IPS-20b (cell line): ENCODE measurements around the gene MAP4K4.
"Not testable (repeated sequence)": the region's sequence is repeated elsewhere in the genome, so short reads cannot be mapped to it uniquely, and the experiment has no call there.

Experiments used
- H3K27ac ChIP-seq: one replicate; pipeline ENCODE4 v1.5.1; 2013; ENCODE audit warnings: low read length
- H3K27me3 ChIP-seq: 2 replicates; pipeline ENCODE4 v1.6.1; 2013; ENCODE audit warnings: mild to moderate bottlenecking, low read length, inconsistent platforms; ENCODE audit not compliant: insufficient read depth
- H3K36me3 ChIP-seq: 2 replicates; pipeline ENCODE4 v1.6.1; 2013; ENCODE audit warnings: low read depth, mild to moderate bottlenecking, inconsistent platforms, low read length, moderate library complexity; ENCODE audit not compliant: insufficient read depth
- H3K4me1 ChIP-seq: 2 replicates; pipeline ENCODE4 v1.6.1; 2013; ENCODE audit warnings: mild to moderate bottlenecking, control low read depth, inconsistent platforms, low read length, moderate library complexity; ENCODE audit not compliant: insufficient read depth
- H3K4me3 ChIP-seq: 2 replicates; pipeline ENCODE4 v1.5.1; 2013; ENCODE audit warnings: mild to moderate bottlenecking, low read length, inconsistent platforms
- H3K9ac ChIP-seq: 2 replicates; pipeline ENCODE4 v1.6.1; 2013; ENCODE audit warnings: low read depth, mild to moderate bottlenecking, inconsistent platforms, low read length, moderate library complexity
- H3K9me3 ChIP-seq: 2 replicates; pipeline ENCODE4 v1.6.1; 2013; ENCODE audit warnings: mild to moderate bottlenecking, low read depth, low read length, inconsistent platforms; ENCODE audit not compliant: insufficient read depth

The MAP4K4 gene

DNA sequence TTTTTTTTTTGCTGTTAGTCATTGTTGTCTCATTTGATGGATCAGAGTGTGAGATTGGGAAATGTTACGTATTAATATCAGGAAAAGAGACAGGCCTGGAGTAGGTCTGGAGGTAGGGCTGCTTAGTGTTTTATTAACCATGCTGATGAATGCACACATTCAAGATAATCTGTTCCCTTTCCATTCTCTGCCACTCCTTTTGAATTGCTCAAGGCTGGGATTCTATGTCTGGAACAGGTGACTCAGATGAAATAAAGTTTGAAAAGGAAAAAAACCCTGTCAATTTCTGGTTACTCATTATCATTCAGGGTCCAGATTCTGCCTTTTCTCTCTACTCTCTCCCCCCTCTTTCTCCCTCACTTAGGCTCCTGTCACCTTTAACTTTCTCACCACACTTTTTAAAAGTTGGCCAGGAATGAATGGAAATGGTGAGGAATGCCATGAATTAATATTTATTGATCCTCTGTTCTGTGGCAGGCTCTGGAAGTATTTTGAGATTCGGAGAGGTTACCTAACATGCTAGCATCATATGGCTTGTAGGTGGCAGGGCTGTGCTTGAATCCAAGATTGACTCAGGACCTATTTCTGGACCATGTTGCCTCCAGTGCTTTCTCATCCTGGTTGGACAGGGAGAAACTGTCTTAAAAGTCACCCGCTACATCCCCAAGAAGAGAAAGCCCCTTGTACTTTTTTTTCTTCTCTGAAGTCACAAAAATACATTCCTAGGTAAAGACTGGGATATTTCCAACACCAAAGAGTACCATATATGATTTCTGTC is 40.2 kb downstream of the MAP4K4 start:
- H3K27ac ChIP-seq = no peak overlapping the region
- no peaks in the 10 kb centered on the region for H3K36me3 ChIP-seq
- no peaks in the 10 kb centered on the region for H3K27me3 ChIP-seq
- H3K4me1 ChIP-seq = peaks cover 29% of the 10 kb centered on the region
- no peaks in the 10 kb centered on the region for H3K9me3 ChIP-seq
- no peak overlapping the region for H3K4me3 ChIP-seq
- no peak overlapping the region for H3K9ac ChIP-seq

DNA sequence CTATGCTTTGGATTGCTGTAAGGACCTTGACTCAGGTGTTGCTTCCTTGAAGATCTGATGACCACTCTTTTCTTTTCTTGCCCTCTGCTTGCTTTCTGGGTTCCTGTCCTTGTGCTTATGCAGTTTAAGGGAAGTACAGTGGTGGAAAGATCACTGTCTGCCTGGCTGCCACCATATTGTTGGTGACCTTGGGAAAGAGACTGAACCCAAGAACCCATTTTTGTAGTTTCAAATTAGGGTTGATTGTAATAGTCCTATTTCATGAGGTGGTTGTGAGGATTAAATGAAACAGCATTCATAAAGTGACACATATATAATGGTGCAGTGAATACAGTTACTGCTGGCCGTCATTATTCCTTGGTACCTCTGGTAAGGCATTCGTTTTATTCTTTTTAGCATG is 41.1 kb downstream of the MAP4K4 start:
- Histone ChIP-seq H3K4me1 (peaks cover 30% of the 10 kb centered on the region), H3K9me3 (no peaks in the 10 kb centered on the region), H3K4me3 (no peak overlapping the region), H3K27me3 (no peaks in the 10 kb centered on the region), H3K9ac (no peak overlapping the region), H3K36me3 (no peaks in the 10 kb centered on the region), H3K27ac (no peak overlapping the region)

- peaks cover 43% of the 10 kb centered on the region for H3K4me1 ChIP-seq
These were observed 43.1 kb downstream of the MAP4K4 start for GRCh38 chr2:101740555-101740964.

DNA sequence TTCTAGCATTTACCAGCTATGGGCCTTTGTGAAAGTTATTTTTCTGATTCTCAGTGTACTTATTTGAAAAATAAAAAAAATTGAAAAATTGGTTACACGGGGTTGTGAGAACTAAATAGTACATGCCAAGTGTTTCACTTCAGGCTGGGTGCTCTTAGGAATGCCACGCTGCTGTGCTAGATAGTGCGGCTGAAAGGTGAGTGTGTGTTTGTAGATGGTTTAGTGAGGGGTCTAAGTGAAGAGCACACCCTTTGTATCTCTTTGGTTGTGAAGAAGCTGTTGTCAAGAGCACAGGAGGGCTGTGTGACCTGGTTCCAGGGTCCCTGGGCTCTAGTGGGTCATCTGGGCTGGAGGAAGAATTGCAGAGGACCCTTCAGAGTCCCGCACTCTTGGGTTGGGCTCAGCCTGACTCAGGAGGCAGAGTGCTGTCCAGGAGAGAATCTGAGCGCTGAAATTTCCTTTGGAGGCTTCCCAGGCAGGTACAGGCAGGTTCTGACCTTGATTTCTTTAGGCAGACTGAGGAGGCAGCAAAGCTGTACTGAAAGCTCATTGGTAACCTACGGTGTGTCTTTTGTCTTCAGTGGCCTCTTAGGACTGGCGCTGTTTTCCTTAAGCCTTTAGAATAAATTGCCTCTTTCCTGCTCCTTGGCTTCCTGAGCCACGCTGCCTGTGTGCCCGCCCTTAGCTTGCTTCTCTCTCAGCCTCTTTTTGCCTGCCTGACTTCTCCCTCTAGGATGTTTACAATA is 44.4 kb downstream of the MAP4K4 start:
- Histone ChIP-seq H3K27ac (peak overlapping the region; percentile 96), H3K27me3 (no peaks in the 10 kb centered on the region), H3K4me3 (peak overlapping the region; percentile 51; the same call in 1 of the 2 replicates), H3K9me3 (no peaks in the 10 kb centered on the region), H3K9ac (peak overlapping the region; percentile 64; the same call in 1 of the 2 replicates), H3K36me3 (no peaks in the 10 kb centered on the region), H3K4me1 (peaks cover 53% of the 10 kb centered on the region)

More at GRCh38 chr2:101740555-101740964, 43.1 kb downstream of the MAP4K4 start:
- Histone ChIP-seq H3K36me3 (no peaks in the 10 kb centered on the region), H3K9me3 (no peaks in the 10 kb centered on the region), H3K27me3 (no peaks in the 10 kb centered on the region), H3K27ac (no peak overlapping the region), H3K4me3 (peak overlapping the region; percentile 41; the same call in 1 of the 2 replicates), H3K9ac (peak overlapping the region; percentile 2; the same call in 1 of the 2 replicates)

DNA sequence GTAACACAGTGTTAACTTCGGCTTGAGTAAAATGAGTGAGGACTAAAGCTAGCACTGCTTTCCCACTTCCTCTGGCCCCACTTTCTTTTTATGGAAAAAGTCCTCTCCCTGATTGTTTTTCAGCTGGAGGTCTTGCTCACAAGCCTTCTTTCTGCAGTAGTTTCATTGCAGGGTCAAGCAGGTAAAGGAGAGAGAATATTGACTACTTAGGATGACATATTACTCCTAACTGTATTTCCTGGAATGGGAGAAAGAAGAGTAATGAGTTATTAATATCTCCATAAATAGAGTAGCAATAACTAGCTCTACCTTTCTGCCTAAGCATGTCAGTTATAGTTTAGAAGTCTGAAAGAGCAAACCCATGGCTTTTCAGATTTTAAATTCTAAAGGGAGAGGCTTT is 45.0 kb downstream of the MAP4K4 start:
- no peaks in the 10 kb centered on the region for H3K36me3 ChIP-seq
- H3K27ac ChIP-seq = peak overlapping the region; percentile 96
- peaks cover 53% of the 10 kb centered on the region for H3K4me1 ChIP-seq
- H3K9me3 ChIP-seq = no peaks in the 10 kb centered on the region
- H3K9ac ChIP-seq = peak overlapping the region; percentile 64; the same call in 1 of the 2 replicates
- H3K27me3 ChIP-seq = no peaks in the 10 kb centered on the region
- no peak overlapping the region; the same call in 1 of the 2 replicates for H3K4me3 ChIP-seq

DNA sequence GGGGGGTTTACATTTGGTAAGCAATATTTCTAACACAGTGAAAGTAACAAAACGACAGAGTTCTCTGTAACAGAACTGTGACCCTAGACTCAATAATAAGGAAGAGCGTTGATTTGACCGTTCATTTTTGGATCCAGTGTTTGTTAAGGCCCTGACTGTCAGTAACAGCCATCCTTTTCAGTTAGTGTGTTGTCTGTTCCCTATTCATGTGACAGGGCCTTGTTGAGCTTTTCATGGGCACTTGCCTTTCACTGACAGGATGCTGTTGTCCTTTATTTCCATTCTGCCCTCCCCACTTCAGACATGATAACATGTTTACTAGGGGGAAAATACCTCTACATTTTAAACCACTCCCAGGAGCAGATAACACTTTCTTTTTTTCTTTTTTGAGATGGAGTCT is 45.8 kb downstream of the MAP4K4 start:
- Histone ChIP-seq H3K27me3 (no peaks in the 10 kb centered on the region), H3K27ac (no peak overlapping the region)

GRCh38 chr2:101744832-101745231 is 47.3 kb downstream of the MAP4K4 start:
- Histone ChIP-seq H3K4me1 (peaks cover 52% of the 10 kb centered on the region), H3K9ac (no peak overlapping the region), H3K4me3 (no peak overlapping the region), H3K36me3 (no peaks in the 10 kb centered on the region), H3K9me3 (no peaks in the 10 kb centered on the region), H3K27ac (no peak overlapping the region), H3K27me3 (no peaks in the 10 kb centered on the region)

More for the DNA sequence above, 45.8 kb downstream of the MAP4K4 start:
- Histone ChIP-seq H3K9me3 (no peaks in the 10 kb centered on the region), H3K4me3 (no peak overlapping the region), H3K9ac (no peak overlapping the region), H3K4me1 (peaks cover 52% of the 10 kb centered on the region), H3K36me3 (no peaks in the 10 kb centered on the region)

DNA sequence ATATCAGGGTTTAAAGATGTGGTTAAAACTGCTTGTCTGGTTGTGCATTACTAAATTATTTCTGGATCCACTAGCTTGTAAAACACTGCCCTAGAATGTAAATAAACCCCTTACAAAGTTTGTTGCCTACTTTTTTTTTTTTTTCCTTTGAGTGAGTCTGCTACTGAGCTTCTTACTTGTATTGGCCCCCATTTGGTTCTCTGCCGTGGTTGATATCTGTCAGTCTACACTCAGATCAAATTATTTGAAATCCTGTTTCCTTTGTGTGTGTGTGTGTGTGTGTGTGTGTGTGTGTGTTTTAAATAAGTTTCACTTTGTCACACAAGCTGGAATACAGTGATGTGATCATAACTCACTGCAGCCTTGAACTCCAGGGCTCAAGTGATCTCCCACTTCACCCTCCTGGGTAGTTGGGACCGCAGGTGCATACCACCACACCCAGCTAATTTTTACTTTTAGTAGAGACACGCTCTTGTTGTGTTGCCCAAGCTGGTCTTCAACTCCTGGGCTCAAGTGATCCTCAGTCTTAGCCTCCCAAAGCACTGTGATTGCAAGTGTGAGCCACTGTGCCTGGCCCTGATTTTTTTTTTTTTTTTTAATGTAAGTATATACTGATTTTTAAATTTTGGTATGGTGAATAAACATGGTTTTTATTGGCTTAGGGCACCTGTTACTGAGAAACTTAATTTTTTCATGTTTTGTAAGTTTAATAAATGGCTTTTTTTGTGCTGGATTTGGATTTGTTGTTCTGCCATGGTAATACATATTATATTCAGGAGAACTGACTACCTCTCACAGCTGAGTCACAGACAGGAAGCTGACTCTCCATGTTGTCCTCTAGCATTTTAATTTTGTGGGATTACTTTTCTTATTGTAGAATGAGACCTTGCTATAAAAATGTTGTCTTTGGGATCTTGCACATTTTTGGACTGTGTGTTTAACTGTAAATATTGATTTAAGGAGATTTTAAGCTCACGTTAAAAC is 48.5 kb downstream of the MAP4K4 start:
- Histone ChIP-seq H3K36me3 (no peaks in the 10 kb centered on the region), H3K9me3 (no peaks in the 10 kb centered on the region), H3K4me3 (no peak overlapping the region), H3K4me1 (peaks cover 51% of the 10 kb centered on the region), H3K27ac (no peak overlapping the region), H3K27me3 (no peaks in the 10 kb centered on the region), H3K9ac (no peak overlapping the region)

DNA sequence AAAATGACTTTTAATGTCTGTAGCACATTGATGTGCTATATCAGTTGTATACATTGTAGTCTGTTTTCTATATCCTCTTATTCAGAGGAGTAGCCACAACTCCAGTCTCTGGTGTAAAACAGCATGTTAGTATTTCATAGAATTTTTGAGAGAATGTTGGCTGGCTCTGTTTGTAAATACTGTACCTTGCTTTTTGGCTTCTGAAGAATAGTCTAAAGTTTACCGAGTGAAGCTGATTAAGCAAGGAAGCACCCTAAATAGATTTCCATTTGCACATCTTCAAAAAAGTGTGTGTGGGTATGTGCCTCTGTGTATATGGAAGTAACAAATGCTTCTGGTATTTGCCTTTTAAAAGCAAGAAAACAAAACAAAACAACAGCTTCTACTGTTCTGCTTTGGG is 50.5 kb downstream of the MAP4K4 start:
- H3K9ac ChIP-seq = no peak overlapping the region
- H3K4me1 ChIP-seq = peaks cover 49% of the 10 kb centered on the region
- H3K27me3 ChIP-seq = no peaks in the 10 kb centered on the region
- no peaks in the 10 kb centered on the region for H3K9me3 ChIP-seq
- H3K4me3 ChIP-seq = no peak overlapping the region
- no peak overlapping the region for H3K27ac ChIP-seq
- no peaks in the 10 kb centered on the region for H3K36me3 ChIP-seq

DNA sequence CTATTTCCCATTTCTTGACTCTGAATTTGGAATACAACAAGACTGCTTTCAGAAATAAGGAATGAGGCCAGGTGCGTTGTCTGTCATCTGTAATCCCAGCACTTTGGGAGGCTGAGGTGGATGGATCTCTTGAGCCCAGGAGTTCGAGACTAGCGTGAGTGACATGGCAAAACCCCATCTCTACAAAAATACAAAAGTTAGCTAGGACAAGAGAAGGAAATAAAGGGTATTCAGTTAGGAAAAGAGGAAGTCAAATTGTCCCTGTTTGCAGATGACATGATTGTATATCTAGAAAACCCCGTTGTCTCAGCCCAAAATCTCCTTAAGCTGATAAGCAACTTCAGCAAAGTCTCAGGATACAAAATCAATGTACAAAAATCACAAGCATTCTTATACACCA is 51.0 kb downstream of the MAP4K4 start:
- not testable (repeated sequence) for H3K36me3 ChIP-seq, H3K9ac ChIP-seq, H3K27ac ChIP-seq, H3K27me3 ChIP-seq, H3K9me3 ChIP-seq, H3K4me3 ChIP-seq
- H3K4me1 ChIP-seq = peaks cover 49% of the 10 kb centered on the region

DNA sequence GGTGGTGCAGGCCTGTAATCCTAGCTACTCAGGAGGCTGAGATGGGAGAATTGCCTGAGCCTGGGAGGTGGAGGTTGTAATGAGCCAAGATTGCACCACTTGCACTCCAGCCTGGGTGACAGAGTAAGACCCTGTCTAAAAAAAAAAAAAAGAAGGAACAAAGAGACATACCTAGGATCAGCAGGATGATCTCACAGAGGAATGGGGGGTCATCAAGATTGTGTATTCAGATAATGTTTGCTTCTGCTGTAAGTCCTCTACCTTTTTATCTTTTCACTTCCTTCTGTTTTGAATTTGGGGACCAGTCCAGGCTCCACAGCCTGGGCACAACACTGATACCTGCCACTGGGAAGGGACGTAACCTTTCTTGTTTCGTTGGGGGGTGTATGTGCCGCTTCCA is 53.2 kb downstream of the MAP4K4 start:
- H3K4me1 ChIP-seq = peaks cover 52% of the 10 kb centered on the region
- no peak overlapping the region for H3K27ac ChIP-seq
- H3K9ac ChIP-seq = no peak overlapping the region

More for the DNA sequence above, 53.2 kb downstream of the MAP4K4 start:
- no peak overlapping the region for H3K4me3 ChIP-seq
- H3K36me3 ChIP-seq = no peaks in the 10 kb centered on the region
- H3K9me3 ChIP-seq = no peaks in the 10 kb centered on the region
- no peaks in the 10 kb centered on the region for H3K27me3 ChIP-seq
